ENCODE measurements around the gene TENM3. TPM values are rescaled to one million over a fixed set of nuclear protein-coding genes. Genes with fewer than 3 reads are reported as not detected.

Gene TENM3
- polyA plus RNA-seq, 4 donors, result 14.4 to 17.3 (median 15.4) TPM

GRCh38 chr4:182492423-182492822 lies 249.2 kb downstream of the TENM3 start:
- DNase-seq (ENCODE audit: low read depth in 4 of 4, low spot score in 2 of 4), result no peak

- no peak for DNase-seq (ENCODE audit: low read depth in 4 of 4, low spot score in 2 of 4)
Observed at GRCh38 chr4:182493377-182493776, 250.2 kb downstream of the TENM3 start.

- DNase-seq (ENCODE audit: low read depth in 4 of 4, low spot score in 2 of 4), result no peak
Observed at GRCh38 chr4:182494103-182494502, 250.9 kb downstream of the TENM3 start.

- DNase-seq (ENCODE audit: low read depth in 4 of 4, low spot score in 2 of 4), result no peak
Observed at GRCh38 chr4:182495031-182495430, 251.8 kb downstream of the TENM3 start.

GRCh38 chr4:182495645-182496385 lies 252.6 kb downstream of the TENM3 start:
- no peak for DNase-seq (ENCODE audit: low read depth in 4 of 4, low spot score in 2 of 4)

- no peak for DNase-seq (ENCODE audit: low read depth in 4 of 4, low spot score in 2 of 4)
Observed at GRCh38 chr4:182496408-182496807, 253.2 kb downstream of the TENM3 start.

- no peak for DNase-seq (ENCODE audit: low read depth in 4 of 4, low spot score in 2 of 4)
Observed at GRCh38 chr4:182502064-182502463, 258.9 kb downstream of the TENM3 start.

- no peak for DNase-seq (ENCODE audit: low read depth in 4 of 4, low spot score in 2 of 4)
Observed at GRCh38 chr4:182504463-182504862, 261.3 kb downstream of the TENM3 start.

GRCh38 chr4:182507805-182508204 lies 264.6 kb downstream of the TENM3 start:
- no peak for DNase-seq (ENCODE audit: low read depth in 4 of 4, low spot score in 2 of 4)

GRCh38 chr4:182510836-182511235 lies 267.6 kb downstream of the TENM3 start:
- no peak for DNase-seq (ENCODE audit: low read depth in 4 of 4, low spot score in 2 of 4)

GRCh38 chr4:182513587-182514291 lies 270.5 kb downstream of the TENM3 start:
- DNase-seq (ENCODE audit: low read depth in 4 of 4, low spot score in 2 of 4), result no peak

- DNase-seq (ENCODE audit: low read depth in 4 of 4, low spot score in 2 of 4), result no peak
Observed at GRCh38 chr4:182518421-182518820, 275.2 kb downstream of the TENM3 start.

GRCh38 chr4:182519528-182519927 lies 276.3 kb downstream of the TENM3 start:
- DNase-seq (ENCODE audit: low read depth in 4 of 4, low spot score in 2 of 4), result no peak

- no peak for DNase-seq (ENCODE audit: low read depth in 4 of 4, low spot score in 2 of 4)
Observed at GRCh38 chr4:182521011-182521410, 277.8 kb downstream of the TENM3 start.

- DNase-seq (ENCODE audit: low read depth in 4 of 4, low spot score in 2 of 4), result no peak
Observed at GRCh38 chr4:182528819-182529218, 285.6 kb downstream of the TENM3 start.

- DNase-seq (ENCODE audit: low read depth in 4 of 4, low spot score in 2 of 4), result no peak
Observed at GRCh38 chr4:182530451-182530850, 287.2 kb downstream of the TENM3 start.

GRCh38 chr4:182531555-182532162 lies 288.5 kb downstream of the TENM3 start:
- no peak for DNase-seq (ENCODE audit: low read depth in 4 of 4, low spot score in 2 of 4)

GRCh38 chr4:182532441-182532840 lies 289.2 kb downstream of the TENM3 start:
- DNase-seq (ENCODE audit: low read depth in 4 of 4, low spot score in 2 of 4), result no peak

GRCh38 chr4:182533964-182534363 lies 290.8 kb downstream of the TENM3 start:
- DNase-seq (ENCODE audit: low read depth in 4 of 4, low spot score in 2 of 4), result no peak

GRCh38 chr4:182536221-182536811 lies 293.1 kb downstream of the TENM3 start:
- no peak for DNase-seq (ENCODE audit: low read depth in 4 of 4, low spot score in 2 of 4)

GRCh38 chr4:182537031-182537795 lies 294.0 kb downstream of the TENM3 start:
- no peak for DNase-seq (ENCODE audit: low read depth in 4 of 4, low spot score in 2 of 4)
